B cell (primary cell): Measurements from ENCODE around the gene MYOCD. TPM values are rescaled to one million over a fixed set of nuclear protein-coding genes. Genes with fewer than 3 reads are reported as not detected.

Experiments
- ATAC-seq: fragments of 200-7000 bp; cut with Tn5 transposase; one replicate; pipeline ENCODE4 v1.10.0; 2021; ENCODE audit warnings: low read depth, mild to moderate bottlenecking, moderate number of reproducible peaks, moderate library complexity
- CTCF ChIA-PET: fragments of 350-600 bp; sonication (Branson Sonifier 250); formaldehyde crosslinking; loops from one replicate; lab custom pipeline; 2021; ENCODE audit warnings: antibody characterized with exemption, inconsistent platforms; lab: Charles Lee
- POLR2A ChIA-PET: fragments of 350-600 bp; sonication (Branson Sonifier 250); formaldehyde crosslinking; loops from one replicate; lab custom pipeline; 2021; ENCODE audit warnings: antibody characterized with exemption; lab: Charles Lee
- DNase-seq: peaks from one replicate; pipeline ENCODE4 v3.0.0; 2013
- H2AFZ ChIP-seq: 2 replicates; pipeline ENCODE4 v1.6.1; 2012; ENCODE audit warnings: mild to moderate bottlenecking, low read depth, low read length; ENCODE audit not compliant: insufficient read depth, poor library complexity, severe bottlenecking
- H3K27ac ChIP-seq, 2 donors: 1 replicate in 1 of 2; 2 replicates in 1 of 2; pipeline ENCODE4 v1.5.1; 2012 to 2013; ENCODE audit warnings: low read length in 2 of 2, mild to moderate bottlenecking in 2 of 2, moderate library complexity in 1 of 2
- H3K27me3 ChIP-seq, 4 experiments: fragments of 200-600 bp in 1 of 4; sonication (generic) in 1 of 4; replicated peaks in 1 of 4; 1 replicate in 2 of 4; 2 replicates in 2 of 4; pipeline versions ENCODE4 v1.6.1 to v1.7.0; 2013 to 2016; ENCODE audit warnings: low read length in 3 of 4, mild to moderate bottlenecking in 2 of 4, mixed read lengths in 1 of 4, moderate library complexity in 1 of 4; ENCODE audit not compliant: insufficient read depth in 4 of 4, control insufficient read depth in 3 of 4; ENCODE audit errors: control extremely low read depth in 1 of 4
- H3K36me3 ChIP-seq, 2 experiments: replicated peaks in 1 of 2; 1 replicate in 1 of 2; 2 replicates in 1 of 2; pipeline versions ENCODE4 v1.6.1 to v1.7.1; 2013; ENCODE audit warnings: low read length in 1 of 2; ENCODE audit not compliant: insufficient read depth in 2 of 2, control insufficient read depth in 1 of 2; ENCODE audit errors: control extremely low read depth in 1 of 2, extremely low read depth in 1 of 2
- H3K4me1 ChIP-seq, 2 donors: fragments of 200-600 bp in 1 of 2; sonication (generic) in 1 of 2; 1 replicate in 1 of 2; 2 replicates in 1 of 2; pipeline versions ENCODE4 v1.5.1 to v1.6.1; 2013 to 2017; ENCODE audit warnings: low read length in 2 of 2; ENCODE audit not compliant: control insufficient read depth in 2 of 2, insufficient read depth in 2 of 2
- H3K4me2 ChIP-seq: replicated peaks from 2 replicates; pipeline ENCODE3; 2012; ENCODE audit warnings: mild to moderate bottlenecking, low read depth, low read length; ENCODE audit not compliant: poor library complexity, severe bottlenecking
- H3K4me3 ChIP-seq, 5 experiments: fragments of 200-600 bp in 1 of 5; sonication (generic) in 1 of 5; 1 replicate in 3 of 5; 2 replicates in 2 of 5; pipeline versions ENCODE4 v1.5.1 to v1.7.0; 2011 to 2016; ENCODE audit warnings: low read length in 4 of 5, mild to moderate bottlenecking in 4 of 5, low read depth in 2 of 5, control low read depth in 1 of 5, moderate library complexity in 1 of 5; ENCODE audit not compliant: insufficient read depth in 1 of 5; ENCODE audit errors: control extremely low read depth in 1 of 5, extremely low read depth in 1 of 5
- H3K79me2 ChIP-seq: fragments of 200-600 bp; sonication (generic); one replicate; pipeline ENCODE4 v1.6.0; 2016; ENCODE audit warnings: low read length; ENCODE audit not compliant: control insufficient read depth, insufficient read depth
- H3K9ac ChIP-seq: fragments of 200-600 bp; sonication (generic); 2 replicates; pipeline ENCODE4 v1.6.1; 2017; ENCODE audit warnings: mild to moderate bottlenecking, low read length, moderate library complexity
- H3K9me3 ChIP-seq, 3 donors: one replicate each; pipeline versions ENCODE4 v1.6.1 to v1.7.1; 2013; ENCODE audit warnings: low read length in 2 of 3; ENCODE audit not compliant: control insufficient read depth in 2 of 3, insufficient read depth in 1 of 3; ENCODE audit errors: control extremely low read depth in 1 of 3
- H4K20me1 ChIP-seq: 2 replicates; pipeline ENCODE4 v1.6.0; 2012; ENCODE audit warnings: mild to moderate bottlenecking, low read length; ENCODE audit not compliant: insufficient read depth, control insufficient read depth, poor library complexity, severe bottlenecking
- H3K27ac Mint-ChIP-seq: one replicate; pipeline ENCODE4 v1.8.0; 2021; ENCODE audit warnings: mixed read lengths
- H3K27me3 Mint-ChIP-seq: one replicate; pipeline ENCODE4 v1.8.0; 2021; ENCODE audit warnings: mixed read lengths
- H3K4me1 Mint-ChIP-seq: one replicate; pipeline ENCODE4 v1.8.0; 2021; ENCODE audit warnings: mixed read lengths
- H3K4me3 Mint-ChIP-seq: one replicate; pipeline ENCODE4 v1.8.0; 2021; ENCODE audit warnings: mixed read lengths
- H3K9me3 Mint-ChIP-seq: one replicate; pipeline ENCODE4 v1.8.0; 2022; ENCODE audit warnings: mixed read lengths; ENCODE audit not compliant: insufficient read depth
- CTCF ChIP-seq: fragments of 200-600 bp; IDR thresholded peaks from one replicate; pipeline ENCODE4 v1.8.0; 2022; ENCODE audit warnings: antibody characterized with exemption, mild to moderate bottlenecking
- EZH2 ChIP-seq: IDR thresholded peaks from 2 replicates; pipeline ENCODE4 v1.6.1; 2012; ENCODE audit warnings: borderline replicate concordance, low read depth, mild to moderate bottlenecking, moderate library complexity, low read length; ENCODE audit not compliant: insufficient read depth, poor library complexity, severe bottlenecking
- WGBS: methylation state at CpG from one replicate; pipeline ENCODE4 v1.1.5; 2013; ENCODE audit warnings: missing lambda C conversion rate; ENCODE audit not compliant: insufficient coverage; 5-methylcytosine and 5-hydroxymethylcytosine counted together
- intact Hi-C: fragments of 100-400 bp; cut with micrococcal nuclease; formaldehyde crosslinking; loops from one replicate; pipeline ENCODE4 v1.10.0; 2022
- polyA plus RNA-seq: library from polyadenylated mRNA; depleted of rRNA; stranded (reverse); fragments of >200 nt; gene quantifications from 2 replicates; pipeline ENCODE4 v1.2.3, GENCODE V29; 2012
- total RNA-seq, 2 donors: library from RNA; stranded (reverse); fragments of 120-200 nt in 1 of 2; gene quantifications; 1 replicate in 1 of 2; 2 replicates in 1 of 2; pipeline versions ENCODE4 v1.2.3 to v1.2.4, GENCODE V29; 2013 to 2022

MYOCD gene
- total and polyA plus RNA-seq, 2 donors (not counting 1 experiment from before 2014, with no cell fraction given) = 0.32 TPM; not detected in 1

- Mint-ChIP-seq H3K27ac (no peak overlapping the region), H3K4me3 (no peak overlapping the region), H3K4me1 (no peaks in the 10 kb centered on the region), H3K27me3 (peaks cover 5% of the 10 kb centered on the region), H3K9me3 (no peaks in the 10 kb centered on the region)
- Histone ChIP-seq H3K4me2 (no peak overlapping the region), H4K20me1 (no peaks in the 10 kb centered on the region), H3K79me2 (no peaks in the 10 kb centered on the region), H3K9ac (no peak overlapping the region), H3K4me1 (no peaks in the 10 kb centered on the region), H3K27ac (no peak overlapping the region), H3K9me3 (no peaks in the 10 kb centered on the region), H2AFZ (no peak overlapping the region), H3K4me3 (no peak overlapping the region), H3K36me3 (no peaks in the 10 kb centered on the region), H3K27me3 (no peaks in the 10 kb centered on the region)
- no peak for TF ChIP-seq CTCF
- TF ChIP-seq EZH2 = no peak
- no peak for DNase-seq
- POLR2A ChIA-PET = no interaction called here
- intact Hi-C loops = no loop called here
- ATAC-seq = no peak
- CTCF ChIA-PET = no interaction called here
- WGBS = 91% methylated on average over 4 of the region's 5 CpGs
These were observed 78.6 kb downstream of the MYOCD start for GRCh38 chr17:12744298-12744697.

DNA sequence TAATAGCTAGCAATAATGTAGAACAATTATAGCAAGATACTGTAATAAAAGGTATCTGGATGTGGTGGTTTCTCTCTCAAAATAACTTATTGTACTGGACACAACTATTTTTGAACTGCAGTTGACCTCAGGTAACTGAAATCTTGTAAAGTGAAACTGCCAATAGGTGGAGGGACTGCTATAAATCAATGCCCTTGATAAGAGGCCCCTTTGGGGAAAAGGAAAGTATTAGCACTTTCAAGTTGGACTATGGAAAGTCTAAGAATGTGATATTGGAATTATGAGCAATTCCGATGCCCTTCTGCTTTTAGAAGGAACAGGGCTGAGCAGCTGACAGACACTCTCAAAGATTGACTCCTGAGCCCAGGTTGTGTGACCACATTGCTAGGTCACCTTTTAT, 79.1 kb downstream of the MYOCD start:
- Mint-ChIP-seq H3K4me1 (no peaks in the 10 kb centered on the region), H3K27ac (no peak overlapping the region), H3K27me3 (peaks cover 5% of the 10 kb centered on the region), H3K4me3 (no peak overlapping the region), H3K9me3 (no peaks in the 10 kb centered on the region)
- no peaks in the 10 kb centered on the region for H4K20me1 ChIP-seq
- POLR2A ChIA-PET = no interaction called here
- CTCF ChIA-PET = no interaction called here
- TF ChIP-seq CTCF (no peak), EZH2 (no peak)
- no peaks in the 10 kb centered on the region for H3K79me2 ChIP-seq
- DNase-seq = no peak
- no peaks in the 10 kb centered on the region for H3K4me1 ChIP-seq
- no peaks in the 10 kb centered on the region for H3K27me3 ChIP-seq
- H3K27ac ChIP-seq = no peak overlapping the region
- H3K36me3 ChIP-seq = no peaks in the 10 kb centered on the region
- H3K9me3 ChIP-seq = no peaks in the 10 kb centered on the region
- intact Hi-C loops = no loop called here
- H3K9ac ChIP-seq = no peak overlapping the region
- ATAC-seq = no peak
- H3K4me2 ChIP-seq = no peak overlapping the region
- no CpG with 5 or more reads among the region's 1 CpG for WGBS
- no peak overlapping the region for H3K4me3 ChIP-seq
- no peak overlapping the region for H2AFZ ChIP-seq
